ENCODE data around the gene URB1. TPM values are rescaled to one million over a fixed set of nuclear protein-coding genes. Genes with fewer than 3 reads are reported as not detected.
"Not testable (repeated sequence)": the region's sequence is repeated elsewhere in the genome, so short reads cannot be mapped to it uniquely, and the experiment has no call there.

The URB1 gene
- total and polyA plus RNA-seq, 12 donors: 4.0 to 17.7 (median 12.6) TPM

- H3K27me3 ChIP-seq: no peaks in the 10 kb centered on the region
- H3K4me3 ChIP-seq: no peak overlapping the region
- no peaks in the 10 kb centered on the region for H3K9me3 ChIP-seq
- TF ChIP-seq CTCF (IDR thresholded peaks at IDR 0.05): no peak
- H3K27ac ChIP-seq: no peak overlapping the region
- ATAC-seq (no peak), DNase-seq (no peak)
- H3K4me1 ChIP-seq: peaks cover 0 to 5% (median 0%) of the 10 kb centered on the region in 9 donors
- 71 to 83% methylated on average over 4 of the region's 4 CpGs for WGBS, 2 donors
- H3K36me3 ChIP-seq: peaks cover 0 to 77% (median 5%) of the 10 kb centered on the region in 9 donors
- intact Hi-C loops (cut with DNase I): no loop called here
These were observed 122.1 kb downstream of the URB1 start for GRCh38 chr21:32270748-32271147.

DNA sequence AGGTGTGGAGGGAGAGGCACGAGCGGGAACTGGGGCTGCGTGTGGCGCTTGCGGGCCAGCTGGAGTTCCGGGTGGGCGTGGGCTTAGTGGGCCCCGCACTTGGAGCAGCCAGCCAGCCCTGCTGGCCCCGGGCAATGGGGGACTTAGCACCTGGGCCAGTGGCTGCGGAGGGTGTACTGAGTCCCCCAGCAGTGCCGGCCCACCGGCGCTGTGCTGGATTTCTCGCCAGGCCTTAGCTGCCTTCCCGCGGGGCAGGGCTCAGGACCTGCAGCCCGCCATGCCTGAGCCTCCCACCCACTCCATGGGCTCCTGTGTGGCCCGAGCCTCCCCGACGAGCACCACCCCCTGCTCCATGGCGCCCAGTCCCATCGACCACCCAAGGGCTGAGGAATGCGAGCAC lies 127.5 kb downstream of the URB1 start:
- H3K27me3 ChIP-seq, H3K9me3 ChIP-seq, DNase-seq, H3K4me3 ChIP-seq, H3K27ac ChIP-seq, H3K4me1 ChIP-seq, ATAC-seq: not testable (repeated sequence)
- intact Hi-C loops (cut with DNase I): loop anchor here in 1 of 10 donors (5.0 kb wide), 1 partner anchor 388 kb away; no protein-coding TSS in a partner anchor
- WGBS, 2 donors: 91 to 95% methylated on average over 18 to 23 of the region's 23 CpGs
- H3K36me3 ChIP-seq: peaks cover 0 to 38% (median 5%) of the 10 kb centered on the region in 9 donors

- no peaks in the 10 kb centered on the region for H3K9me3 ChIP-seq
- peaks cover 0 to 16% (median 7%) of the 10 kb centered on the region in 9 donors for H3K4me1 ChIP-seq
- no peak overlapping the region for H3K4me3 ChIP-seq
- ATAC-seq: no peak
- no peaks in the 10 kb centered on the region for H3K27me3 ChIP-seq
- intact Hi-C loops (cut with DNase I): loop anchor here in 2 of 10 donors (5.0 kb wide), 1 partner anchor 470 kb away; no protein-coding TSS in a partner anchor
- no peak for DNase-seq
- H3K27ac ChIP-seq: no peak overlapping the region
- H3K36me3 ChIP-seq: peaks cover 0 to 4% (median 0%) of the 10 kb centered on the region in 9 donors
- 82 to 88% methylated on average over 5 of the region's 5 CpGs for WGBS, 2 donors
- no peak for TF ChIP-seq CTCF (IDR thresholded peaks at IDR 0.05)
These were observed 130.9 kb downstream of the URB1 start for GRCh38 chr21:32261929-32262328.

Other genes starting within 250 kb of the URB1 start
- 1 to 10 TPM; 1.8 to 3.6 (median 2.7) TPM for gene MIS18A, start 114.0 kb downstream of the URB1 start, total RNA-seq
- gene MIS18A, start 114.0 kb downstream of the URB1 start, polyA plus RNA-seq: 1 to 10 TPM; 2.6 to 3.1 TPM
- 1 to 10 TPM in 1 of 10 donors, under 1 TPM in 4, not detected in 5; 0.63 to 6.6 (median 0.77) TPM for gene MRAP, start 94.2 kb downstream of the URB1 start, total RNA-seq
- gene MRAP, start 94.2 kb downstream of the URB1 start, polyA plus RNA-seq: 10 to 100 TPM in 1 of 2 donors, 1 to 10 TPM in 1; 1.5 to 10.5 TPM
- 10 to 100 TPM; 12.1 to 34.9 (median 13.9) TPM for gene EVA1C, start 19.7 kb upstream of the URB1 start, total RNA-seq
- gene EVA1C, start 19.7 kb upstream of the URB1 start, polyA plus RNA-seq: 10 to 100 TPM; 30.1 to 42.9 TPM
- gene TCP10L, start 192.5 kb upstream of the URB1 start, total RNA-seq: 1 to 10 TPM; 1.4 to 3.8 (median 2.0) TPM
- 1 to 10 TPM; 2.4 to 2.5 TPM for gene TCP10L, start 192.5 kb upstream of the URB1 start, polyA plus RNA-seq
- 10 to 100 TPM; 15.8 to 23.7 (median 21.6) TPM for gene CFAP298, start 219.4 kb upstream of the URB1 start, total RNA-seq
- gene CFAP298, start 219.4 kb upstream of the URB1 start, polyA plus RNA-seq: 10 to 100 TPM; 30.6 to 40.6 TPM